IMR-90 (cell line): ENCODE results near the gene SUN1. TPM values are rescaled to one million over a fixed set of nuclear protein-coding genes. Genes with fewer than 3 reads are reported as not detected.

ENCODE experiments used
- ATAC-seq: fragments of 200-7000 bp; cut with Tn5 transposase; 2 replicates; pipeline ENCODE4 v1.9.1; 2020; ENCODE audit warnings: low read depth, mild to moderate bottlenecking, moderate library complexity
- BruUV-seq: library from RNA; stranded (reverse); fragments of 400-500 nt; replicated peaks from 2 replicates; lab custom pipeline; 2021; lab: Mats Ljungman, UMichigan
- CTCF ChIA-PET: fragments of 300-600 bp; formaldehyde crosslinking; extraction: SDS; loops from one replicate; lab custom pipeline; 2021; ENCODE audit warnings: antibody characterized with exemption; lab: Yijun Ruan, JAX
- POLR2A ChIA-PET: fragments of 300-600 bp; sonication (Branson Sonifier 250); formaldehyde crosslinking; loops from one replicate; lab custom pipeline; 2022; ENCODE audit warnings: antibody characterized with exemption; ENCODE audit not compliant: unreplicated experiment; lab: Charles Lee
- DNase-seq: peaks from one replicate; pipeline ENCODE4 v3.0.0; 2013
- H2AFZ ChIP-seq: replicated peaks from 2 replicates; pipeline ENCODE3; 2013; ENCODE audit warnings: low read length, mild to moderate bottlenecking; ENCODE audit not compliant: poor library complexity
- H2AK5ac ChIP-seq: 2 replicates; pipeline ENCODE4 v1.6.1; 2013; ENCODE audit warnings: low read depth, low read length, inconsistent platforms
- H2AK9ac ChIP-seq: replicated peaks from 2 replicates; pipeline ENCODE3; 2013; ENCODE audit warnings: mild to moderate bottlenecking, low read depth, low read length, moderate library complexity; ENCODE audit not compliant: poor library complexity
- H2BK120ac ChIP-seq: 2 replicates; pipeline ENCODE4 v1.6.1; 2013; ENCODE audit warnings: low read depth, low read length, inconsistent platforms
- H2BK15ac ChIP-seq: 3 replicates; pipeline ENCODE4 v1.6.1; 2013; ENCODE audit warnings: low read depth, low read length, inconsistent platforms
- H2BK20ac ChIP-seq: 2 replicates; pipeline ENCODE4 v1.6.1; 2013; ENCODE audit warnings: low read depth, mild to moderate bottlenecking, inconsistent platforms, low read length, moderate library complexity
- H2BK5ac ChIP-seq: 2 replicates; pipeline ENCODE4 v1.6.1; 2013; ENCODE audit warnings: mild to moderate bottlenecking, low read depth, low read length, inconsistent platforms; ENCODE audit not compliant: poor library complexity, severe bottlenecking
- H3K14ac ChIP-seq: replicated peaks from 2 replicates; pipeline ENCODE4 v1.6.1; 2013; ENCODE audit warnings: low read depth, low read length, inconsistent platforms
- H3K18ac ChIP-seq: 2 replicates; pipeline ENCODE4 v1.6.1; 2013; ENCODE audit warnings: low read depth, low read length, control low read depth
- H3K23ac ChIP-seq: 2 replicates; pipeline ENCODE4 v1.6.1; 2013; ENCODE audit warnings: low read depth, low read length, inconsistent platforms
- H3K27ac ChIP-seq: 2 replicates; pipeline ENCODE4 v1.5.1; 2013; ENCODE audit warnings: mild to moderate bottlenecking, control low read depth, low read length; ENCODE audit not compliant: insufficient read depth
- H3K27me3 ChIP-seq: 2 replicates; pipeline ENCODE4 v1.6.1; 2013; ENCODE audit warnings: low read length; ENCODE audit not compliant: control insufficient read depth, insufficient read depth
- H3K36me3 ChIP-seq: 2 replicates; pipeline ENCODE4 v1.6.1; 2013; ENCODE audit warnings: low read length, mixed read lengths; ENCODE audit not compliant: control insufficient read depth, insufficient read depth
- H3K4ac ChIP-seq: 2 replicates; pipeline ENCODE4 v1.6.1; 2013; ENCODE audit warnings: low read depth, low read length, inconsistent platforms
- H3K4me1 ChIP-seq: 2 replicates; pipeline ENCODE4 v1.6.1; 2013; ENCODE audit warnings: low read length, mixed read lengths; ENCODE audit not compliant: control insufficient read depth, insufficient read depth
- H3K4me2 ChIP-seq: 2 replicates; pipeline ENCODE4 v1.6.1; 2013; ENCODE audit warnings: low read depth, mild to moderate bottlenecking, control low read depth, low read length, moderate library complexity
- H3K4me3 ChIP-seq: 2 replicates; pipeline ENCODE4 v1.5.1; 2013; ENCODE audit warnings: low read depth, mild to moderate bottlenecking, control low read depth, low read length, moderate library complexity; ENCODE audit not compliant: insufficient read depth
- H3K56ac ChIP-seq: 2 replicates; pipeline ENCODE4 v1.6.1; 2013; ENCODE audit warnings: low read length, inconsistent platforms; ENCODE audit not compliant: insufficient read depth; ENCODE audit errors: extremely low read depth
- H3K79me1 ChIP-seq, 2 experiments: 2 replicates each; pipeline ENCODE4 v1.6.1; 2013; ENCODE audit warnings: low read length in 2 of 2, inconsistent platforms in 1 of 2, low read depth in 1 of 2
- H3K9ac ChIP-seq: 2 replicates; pipeline ENCODE4 v1.6.1; 2013; ENCODE audit warnings: low read depth, low read length, control low read depth
- H3K9me1 ChIP-seq: 2 replicates; pipeline ENCODE4 v1.6.1; 2013; ENCODE audit warnings: low read length, inconsistent platforms; ENCODE audit not compliant: insufficient read depth
- H3K9me3 ChIP-seq: 2 replicates; pipeline ENCODE4 v1.6.1; 2013; ENCODE audit warnings: low read length; ENCODE audit not compliant: control insufficient read depth, insufficient read depth
- H4K20me1 ChIP-seq: 2 replicates; pipeline ENCODE4 v1.6.1; 2013; ENCODE audit warnings: low read length, inconsistent platforms; ENCODE audit not compliant: insufficient read depth
- H4K5ac ChIP-seq: 2 replicates; pipeline ENCODE4 v1.6.1; 2013; ENCODE audit warnings: mild to moderate bottlenecking, low read depth, low read length, control low read depth
- H4K8ac ChIP-seq, 2 experiments: 2 replicates each; pipeline ENCODE4 v1.6.1; 2013; ENCODE audit warnings: low read depth in 2 of 2, low read length in 2 of 2, control low read depth in 1 of 2, inconsistent platforms in 1 of 2
- H4K91ac ChIP-seq: 2 replicates; pipeline ENCODE4 v1.6.1; 2013; ENCODE audit warnings: low read depth, low read length, inconsistent platforms; ENCODE audit not compliant: insufficient read depth
- BHLHE40 ChIP-seq: fragments of 150-350 bp; IDR thresholded peaks from 2 replicates; pipeline ENCODE4 v1.6.1; 2016; ENCODE audit warnings: mild to moderate bottlenecking, low read depth, low read length
- CEBPB ChIP-seq: IDR thresholded peaks from 2 replicates; pipeline ENCODE4 v1.6.1; 2012; ENCODE audit warnings: low read depth, low read length, improper control_type of control experiment
- MAFK ChIP-seq: IDR thresholded peaks from 2 replicates; pipeline ENCODE4 v1.6.1; 2012; ENCODE audit warnings: low read depth, low read length, improper control_type of control experiment
- MXI1 ChIP-seq: IDR thresholded peaks from 2 replicates; pipeline ENCODE4 v1.6.1; 2012; ENCODE audit warnings: low read depth, mild to moderate bottlenecking, low read length, moderate library complexity, borderline replicate concordance
- NFE2L2 ChIP-seq: fragments of 150-350 bp; IDR thresholded peaks from 2 replicates; pipeline ENCODE4 v1.6.1; 2016; ENCODE audit warnings: low read depth, mild to moderate bottlenecking, low read length
- POLR2A ChIP-seq: IDR thresholded peaks from 2 replicates; pipeline ENCODE4 v1.6.1; 2012; ENCODE audit warnings: mild to moderate bottlenecking, low read depth, low read length
- RCOR1 ChIP-seq: IDR thresholded peaks from 2 replicates; pipeline ENCODE4 v1.6.1; 2012; ENCODE audit warnings: mild to moderate bottlenecking, low read length, improper control_type of control experiment; ENCODE audit not compliant: insufficient replicate concordance
- RFX5 ChIP-seq: IDR thresholded peaks from 2 replicates; pipeline ENCODE4 v1.8.0; 2012; ENCODE audit warnings: low read depth, mild to moderate bottlenecking, low read length, moderate library complexity
- WGBS, 2 experiments: methylation state at CpG; one replicate each; pipeline versions ENCODE4 v1.1.5 to v1.1.7; 2013; ENCODE audit warnings: missing lambda C conversion rate in 2 of 2; ENCODE audit not compliant: insufficient read length in 1 of 2; ENCODE audit errors: extremely low coverage in 2 of 2; 5-methylcytosine and 5-hydroxymethylcytosine counted together
- dilution Hi-C: fragments of 300-500 bp; cut with HindIII; formaldehyde crosslinking; loops from one replicate; pipeline ENCODE4 v1.14.3; 2018; ENCODE audit warnings: low sequenced_read_pairs; ENCODE audit not compliant: unreplicated experiment
- in situ Hi-C: fragments of 300-500 bp; cut with MboI; formaldehyde crosslinking; loops from 3 replicates; pipeline ENCODE4 v1.14.3; 2019; ENCODE audit warnings: low sequenced_read_pairs, inconsistent platforms, mixed read lengths
- intact Hi-C: fragments of 100-400 bp; cut with micrococcal nuclease; formaldehyde crosslinking; loops from 2 replicates; pipeline ENCODE4 v1.10.0; 2022
- polyA plus RNA-seq, 3 experiments: library from polyadenylated mRNA; depleted of rRNA; stranded (reverse); fragments of >200 nt; gene quantifications; 2 replicates each; pipeline ENCODE4 v1.2.3, GENCODE V29; 2012; ENCODE audit warnings: low replicate concordance in 1 of 3
- total RNA-seq: library from RNA; depleted of rRNA; stranded (reverse); fragments of >200 nt; gene quantifications from 2 replicates; pipeline ENCODE4 v1.2.3, GENCODE V29; 2012
- TF ChIP-seq, protein P1 (sequence below): fragments of 150-350 bp; IDR thresholded peaks from 2 replicates; pipeline ENCODE4 v1.6.1; 2016; ENCODE audit warnings: low read depth, mild to moderate bottlenecking, low read length, moderate library complexity, borderline replicate concordance
- TF ChIP-seq, protein P2 (sequence below): fragments of 150-350 bp; IDR thresholded peaks from 2 replicates; pipeline ENCODE4 v1.6.1; 2017; ENCODE audit warnings: mild to moderate bottlenecking, antibody characterized with exemption, low read length, low read depth

SUN1 gene
- total and polyA plus RNA-seq, 2 of the 4 experiments (the other 2 are of a cell fraction): 113 to 239 TPM

DNA sequence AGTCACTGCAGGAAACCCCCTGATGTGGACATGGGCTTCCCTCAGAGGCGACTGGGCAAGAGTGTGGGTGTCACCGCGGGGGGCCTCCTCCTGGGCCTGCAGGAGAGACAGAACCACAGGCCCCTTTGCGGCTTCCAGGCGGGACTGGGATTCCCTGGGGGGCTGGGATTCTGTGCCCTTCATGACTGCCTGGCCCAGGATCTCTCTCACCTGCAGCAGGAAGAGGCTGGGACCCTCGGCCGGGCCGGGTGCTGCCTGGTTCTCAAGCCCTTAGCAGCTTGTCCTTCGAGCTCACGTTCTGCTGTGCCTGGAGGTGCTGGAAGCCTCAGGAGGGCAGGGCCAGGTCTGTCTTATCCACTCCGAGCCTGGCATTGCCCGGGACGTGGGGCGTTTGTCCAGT is 11.8 kb downstream of the SUN1 start:
- H4K20me1 ChIP-seq: peaks cover 12% of the 10 kb centered on the region
- H3K23ac ChIP-seq: no peak overlapping the region
- H3K4me3 ChIP-seq: no peak overlapping the region
- DNase-seq: no peak
- H2AK9ac ChIP-seq: peak overlapping the region; percentile 13
- no peak overlapping the region for H2BK15ac ChIP-seq
- H3K4me2 ChIP-seq: no peak overlapping the region
- H3K79me1 ChIP-seq: peaks cover 25 to 57% of the 10 kb centered on the region in 2 experiments
- CTCF ChIA-PET: no interaction called here
- in situ Hi-C loops (no loop called here), dilution Hi-C loops (no loop called here), intact Hi-C loops (no loop called here)
- ATAC-seq: no peak
- peaks cover 43% of the 10 kb centered on the region for H3K36me3 ChIP-seq
- peaks cover 5% of the 10 kb centered on the region; the same call in 1 of the 2 replicates for H3K4me1 ChIP-seq
- no peak overlapping the region for H3K9ac ChIP-seq
- no peak overlapping the region for H2BK120ac ChIP-seq
- H4K8ac ChIP-seq: no peak overlapping the region
- H4K5ac ChIP-seq: no peak overlapping the region
- no peak overlapping the region for H2BK5ac ChIP-seq
- H3K4ac ChIP-seq: no peak overlapping the region
- no peak overlapping the region for H2BK20ac ChIP-seq
- H3K18ac ChIP-seq: no peak overlapping the region
- H3K9me1 ChIP-seq: no peaks in the 10 kb centered on the region; the same call in 1 of the 2 replicates
- TF ChIP-seq CEBPB: no peak
- TF ChIP-seq POLR2A: no peak
- TF ChIP-seq NFE2L2: no peak
- TF ChIP-seq MXI1: no peak
- TF ChIP-seq RFX5: no peak
- TF ChIP-seq MAFK: no peak
- TF ChIP-seq, protein P1, sequence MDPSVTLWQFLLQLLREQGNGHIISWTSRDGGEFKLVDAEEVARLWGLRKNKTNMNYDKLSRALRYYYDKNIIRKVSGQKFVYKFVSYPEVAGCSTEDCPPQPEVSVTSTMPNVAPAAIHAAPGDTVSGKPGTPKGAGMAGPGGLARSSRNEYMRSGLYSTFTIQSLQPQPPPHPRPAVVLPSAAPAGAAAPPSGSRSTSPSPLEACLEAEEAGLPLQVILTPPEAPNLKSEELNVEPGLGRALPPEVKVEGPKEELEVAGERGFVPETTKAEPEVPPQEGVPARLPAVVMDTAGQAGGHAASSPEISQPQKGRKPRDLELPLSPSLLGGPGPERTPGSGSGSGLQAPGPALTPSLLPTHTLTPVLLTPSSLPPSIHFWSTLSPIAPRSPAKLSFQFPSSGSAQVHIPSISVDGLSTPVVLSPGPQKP: no peak
- TF ChIP-seq RCOR1: no peak
- no peak for TF ChIP-seq BHLHE40
- TF ChIP-seq, protein P2, sequence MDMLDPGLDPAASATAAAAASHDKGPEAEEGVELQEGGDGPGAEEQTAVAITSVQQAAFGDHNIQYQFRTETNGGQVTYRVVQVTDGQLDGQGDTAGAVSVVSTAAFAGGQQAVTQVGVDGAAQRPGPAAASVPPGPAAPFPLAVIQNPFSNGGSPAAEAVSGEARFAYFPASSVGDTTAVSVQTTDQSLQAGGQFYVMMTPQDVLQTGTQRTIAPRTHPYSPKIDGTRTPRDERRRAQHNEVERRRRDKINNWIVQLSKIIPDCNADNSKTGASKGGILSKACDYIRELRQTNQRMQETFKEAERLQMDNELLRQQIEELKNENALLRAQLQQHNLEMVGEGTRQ: no peak
- H3K56ac ChIP-seq: no peak overlapping the region
- H4K91ac ChIP-seq: no peak overlapping the region
- no peaks in the 10 kb centered on the region for H3K9me3 ChIP-seq
- no peaks in the 10 kb centered on the region for H3K27me3 ChIP-seq
- no TSS peak for BruUV-seq
- no peak overlapping the region for H2AK5ac ChIP-seq
- H3K14ac ChIP-seq: no peak overlapping the region
- WGBS, 2 experiments: 78% methylated on average over 5 of the region's 14 CpGs; no CpG with 5 or more reads in 1 of the 2 experiments
- H2AFZ ChIP-seq: no peak overlapping the region
- no peak overlapping the region for H3K27ac ChIP-seq
- POLR2A ChIA-PET: no interaction called here
